ENCODE results near the gene HDAC3.
"Not testable (repeated sequence)": the region's sequence is repeated elsewhere in the genome, so short reads cannot be mapped to it uniquely, and the experiment has no call there.

Gene HDAC3

DNA sequence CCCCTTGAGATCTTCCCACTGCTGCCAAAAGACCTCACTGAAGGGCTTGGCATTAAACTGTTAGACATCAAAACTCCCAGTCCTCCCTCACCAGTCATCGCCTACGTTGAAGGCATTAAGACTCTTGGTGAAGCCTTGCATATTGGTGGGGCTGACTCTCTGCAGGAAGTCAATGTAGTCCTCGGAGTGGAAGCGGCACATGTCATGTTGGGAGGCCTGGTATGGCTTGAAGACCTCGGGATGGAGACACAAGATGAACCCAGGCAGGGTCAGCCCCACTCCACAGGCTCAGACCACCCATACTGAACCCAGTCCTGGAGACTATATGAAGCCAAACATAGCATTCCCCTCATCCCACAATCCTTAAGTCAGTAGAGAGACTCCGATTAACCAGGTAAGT is 1.9 kb downstream of the HDAC3 start:
- DNase-seq (ENCODE audit: low spot score): no peak

GRCh38 chr5:141633871-141634561 is 2.6 kb downstream of the HDAC3 start:
- no peak for DNase-seq (ENCODE audit: low spot score)

GRCh38 chr5:141632650-141633049 is 4.0 kb downstream of the HDAC3 start:
- DNase-seq (ENCODE audit: low spot score): no peak

DNA sequence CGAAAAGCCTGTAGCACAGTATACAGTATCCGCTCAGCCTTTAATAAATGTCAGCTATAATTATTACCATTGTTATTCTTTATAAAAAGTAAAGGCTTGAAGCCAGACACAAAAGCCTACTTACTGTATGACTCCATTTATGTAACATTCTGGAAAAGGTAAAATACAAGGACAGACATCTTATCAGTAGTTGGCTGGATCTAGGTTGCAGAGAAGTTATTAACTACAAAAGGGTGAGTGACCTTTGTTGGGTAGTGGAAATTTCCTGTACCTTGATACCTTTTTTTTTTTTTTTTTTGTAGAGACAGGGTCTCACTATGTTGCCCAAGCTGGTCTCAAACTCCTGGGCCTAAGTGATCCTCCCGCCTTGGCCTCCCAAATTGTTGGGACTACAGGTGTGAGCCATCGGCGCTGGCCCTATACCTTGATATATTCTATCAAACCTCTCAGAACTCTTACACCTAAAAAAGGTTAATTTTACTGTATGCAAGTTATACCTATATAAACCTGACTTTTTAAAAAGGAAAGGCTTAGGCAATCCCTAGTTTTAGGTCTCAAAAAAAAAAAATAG is 6.0 kb downstream of the HDAC3 start:
- no peak for DNase-seq (ENCODE audit: low spot score)

GRCh38 chr5:141628175-141628788 is 8.4 kb downstream of the HDAC3 start:
- no peak for DNase-seq (ENCODE audit: low spot score)

DNA sequence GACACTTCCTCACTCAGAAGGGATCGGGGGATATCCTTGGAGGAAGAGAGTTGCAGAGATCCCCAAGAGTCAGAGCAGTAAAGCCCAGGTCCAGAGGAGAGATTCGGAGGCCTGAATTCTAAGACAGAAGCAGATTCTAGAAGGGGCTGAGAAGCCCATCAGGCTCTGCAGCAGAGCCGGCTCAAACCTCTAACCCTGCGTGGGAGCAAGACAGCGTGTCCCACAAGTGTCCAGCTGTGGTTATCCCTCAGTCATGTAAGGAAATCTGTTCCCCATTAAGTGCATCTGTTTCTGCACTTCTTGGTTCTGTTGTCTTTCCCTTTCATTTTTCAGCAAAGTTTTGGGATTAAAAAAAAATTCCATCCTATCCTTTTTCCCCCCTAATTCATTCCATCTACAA is 13.0 kb downstream of the HDAC3 start:
- no peak for DNase-seq (ENCODE audit: low spot score)

- DNase-seq (ENCODE audit: low spot score): no peak
Measured at GRCh38 chr5:141623186-141623585, 13.5 kb downstream of the HDAC3 start.

DNA sequence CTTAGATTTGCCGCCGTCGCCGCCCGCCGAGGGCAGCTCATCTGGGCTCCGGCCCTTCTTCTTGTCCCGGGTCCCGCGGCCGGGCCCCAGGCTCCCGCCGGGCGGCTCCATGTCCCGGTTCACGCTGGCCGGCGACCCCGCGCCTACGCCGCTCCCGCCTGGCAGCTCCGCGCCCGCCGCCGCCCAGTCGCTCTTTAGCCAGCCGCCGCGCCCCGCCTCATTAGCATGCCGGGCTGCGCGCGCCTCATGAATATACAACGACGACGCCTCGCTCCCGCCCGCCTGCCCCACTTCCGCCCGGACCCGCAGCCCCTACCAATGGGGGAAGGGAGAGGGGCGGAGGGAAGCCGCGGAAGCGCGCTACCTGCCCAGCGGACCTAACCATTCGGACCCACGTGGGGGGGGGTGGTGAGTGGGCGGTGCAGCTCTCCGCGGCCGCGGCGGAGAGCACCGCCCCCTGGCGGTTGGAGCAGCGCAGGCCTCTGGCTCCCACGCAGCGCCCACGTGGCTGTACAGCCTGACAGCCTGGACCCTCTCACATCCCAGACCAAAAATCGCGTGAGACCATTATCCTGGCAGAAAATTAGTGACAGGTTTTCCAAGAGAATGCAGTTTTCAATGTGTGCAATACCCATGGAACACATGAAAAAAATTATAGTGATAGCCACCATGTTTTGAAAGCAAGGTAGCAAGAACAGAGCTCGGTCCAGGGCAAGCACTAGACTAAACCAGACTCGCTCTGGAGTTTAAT is 17.7 kb downstream of the HDAC3 start, which contains the start of gene DIAPH1:
TSS of gene DIAPH1 (minus strand) at position 197 of the 751 bp plus-strand sequence. CDS start at position 111, 86 bp downstream.
- peak; percentile 76 for DNase-seq (ENCODE audit: low spot score)

GRCh38 chr5:141618030-141618803 is 18.4 kb downstream of the HDAC3 start:
- no peak for DNase-seq (ENCODE audit: low spot score)

- DNase-seq (ENCODE audit: low spot score): no peak
Measured at GRCh38 chr5:141617682-141618029, 19.0 kb downstream of the HDAC3 start.

- no peak for DNase-seq (ENCODE audit: low spot score)
Measured at GRCh38 chr5:141617128-141617527, 19.5 kb downstream of the HDAC3 start.

- no peak for DNase-seq (ENCODE audit: low spot score)
Measured at GRCh38 chr5:141615991-141616720, 20.5 kb downstream of the HDAC3 start.

GRCh38 chr5:141613344-141613743 is 23.3 kb downstream of the HDAC3 start:
- DNase-seq (ENCODE audit: low spot score): no peak

DNA sequence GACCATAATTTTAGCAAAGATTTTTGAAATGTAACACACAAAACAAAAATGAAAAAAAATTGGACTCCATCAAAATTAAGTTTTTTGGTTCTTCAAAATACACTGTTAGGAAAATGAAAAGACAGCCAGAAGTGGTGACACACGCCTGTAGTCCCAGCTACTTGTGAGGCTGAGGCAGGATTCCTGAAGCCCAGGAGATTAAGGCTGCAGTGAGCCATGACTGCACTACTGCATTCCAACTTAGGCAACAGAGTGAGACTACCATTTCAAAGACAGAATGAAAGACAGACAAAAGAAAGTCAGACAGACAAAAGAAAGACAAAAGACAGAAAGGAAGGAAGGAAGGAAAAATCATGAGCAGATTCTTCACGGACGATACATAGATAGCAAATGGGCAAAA is 25.4 kb downstream of the HDAC3 start:
- DNase-seq (ENCODE audit: low spot score): no peak

- DNase-seq (ENCODE audit: low spot score): not testable (repeated sequence)
Measured at GRCh38 chr5:141609921-141610320, 26.7 kb downstream of the HDAC3 start.

GRCh38 chr5:141609044-141609443 is 27.6 kb downstream of the HDAC3 start:
- DNase-seq (ENCODE audit: low spot score): no peak

GRCh38 chr5:141608557-141608956 is 28.1 kb downstream of the HDAC3 start:
- no peak for DNase-seq (ENCODE audit: low spot score)

DNA sequence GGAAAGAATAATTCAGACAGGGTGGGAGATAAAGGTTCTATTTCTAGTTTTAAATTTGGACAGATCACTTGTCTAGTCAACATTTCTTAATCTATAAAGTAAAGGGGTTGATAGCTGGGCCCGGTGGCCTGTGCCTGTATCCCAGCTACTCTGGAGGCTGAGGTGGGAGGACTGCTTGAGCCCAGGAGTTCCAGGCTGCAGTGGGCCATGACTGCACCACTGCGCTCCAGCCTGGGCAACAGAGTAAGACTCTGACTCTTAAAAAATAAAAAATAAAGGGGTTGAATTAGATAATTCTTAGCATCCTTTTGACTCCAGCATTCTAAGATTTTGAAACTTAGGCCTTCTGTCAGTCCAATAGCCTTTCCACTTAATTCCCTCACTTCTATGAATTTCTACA is 28.6 kb downstream of the HDAC3 start:
- no peak for DNase-seq (ENCODE audit: low spot score)

DNA sequence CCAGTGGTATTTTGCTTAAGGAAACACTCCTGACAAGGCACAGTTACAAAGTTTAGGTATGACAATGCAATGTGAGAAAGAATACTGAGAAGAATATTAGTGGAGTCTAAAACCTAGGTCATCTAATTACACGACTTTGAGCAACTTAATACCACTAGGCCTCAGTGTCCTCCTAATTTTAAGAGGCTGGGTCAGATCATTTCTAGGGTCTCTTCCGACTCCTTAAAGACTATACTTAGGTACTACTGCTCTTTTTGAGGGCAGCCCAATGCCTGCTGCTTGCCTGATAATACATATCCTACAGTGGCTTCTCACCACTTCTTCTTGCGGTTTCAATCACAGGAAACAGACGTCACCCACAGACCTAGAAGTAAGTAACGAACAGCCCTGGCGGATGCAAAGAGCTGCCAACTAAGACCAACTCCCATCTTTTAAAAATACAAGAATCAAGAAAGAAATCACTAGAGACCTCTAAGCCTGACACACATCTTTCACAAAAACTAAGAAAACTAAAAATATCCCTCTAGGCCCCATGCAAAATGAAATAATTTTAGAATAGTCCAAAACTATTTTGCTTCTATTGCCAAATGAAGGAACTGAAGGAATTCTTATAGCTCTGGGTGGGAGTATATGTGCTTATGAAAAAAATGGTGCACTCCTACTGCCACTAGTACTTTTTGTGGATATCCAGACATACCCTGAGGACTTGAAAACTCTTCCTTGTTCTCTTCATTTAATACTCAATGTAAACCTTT is 30.9 kb downstream of the HDAC3 start:
- no peak for DNase-seq (ENCODE audit: low spot score)

GRCh38 chr5:141603923-141604717 is 32.5 kb downstream of the HDAC3 start:
- DNase-seq (ENCODE audit: low spot score): peak; percentile 40

All from COLO829 (cell line).